GM21381 (cell line): ENCODE results near the gene TXNIP.
"Not testable (repeated sequence)": the region's sequence is repeated elsewhere in the genome, so short reads cannot be mapped to it uniquely, and the experiment has no call there.

ENCODE experiments used
- ATAC-seq: cut with Tn5 transposase; IDR thresholded peaks from one replicate; pipeline ENCODE4 v1.9.1; 2021; ENCODE audit warnings: mild to moderate bottlenecking, moderate library complexity; ENCODE audit not compliant: unreplicated experiment

Gene TXNIP, protein sequence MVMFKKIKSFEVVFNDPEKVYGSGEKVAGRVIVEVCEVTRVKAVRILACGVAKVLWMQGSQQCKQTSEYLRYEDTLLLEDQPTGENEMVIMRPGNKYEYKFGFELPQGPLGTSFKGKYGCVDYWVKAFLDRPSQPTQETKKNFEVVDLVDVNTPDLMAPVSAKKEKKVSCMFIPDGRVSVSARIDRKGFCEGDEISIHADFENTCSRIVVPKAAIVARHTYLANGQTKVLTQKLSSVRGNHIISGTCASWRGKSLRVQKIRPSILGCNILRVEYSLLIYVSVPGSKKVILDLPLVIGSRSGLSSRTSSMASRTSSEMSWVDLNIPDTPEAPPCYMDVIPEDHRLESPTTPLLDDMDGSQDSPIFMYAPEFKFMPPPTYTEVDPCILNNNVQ

DNA sequence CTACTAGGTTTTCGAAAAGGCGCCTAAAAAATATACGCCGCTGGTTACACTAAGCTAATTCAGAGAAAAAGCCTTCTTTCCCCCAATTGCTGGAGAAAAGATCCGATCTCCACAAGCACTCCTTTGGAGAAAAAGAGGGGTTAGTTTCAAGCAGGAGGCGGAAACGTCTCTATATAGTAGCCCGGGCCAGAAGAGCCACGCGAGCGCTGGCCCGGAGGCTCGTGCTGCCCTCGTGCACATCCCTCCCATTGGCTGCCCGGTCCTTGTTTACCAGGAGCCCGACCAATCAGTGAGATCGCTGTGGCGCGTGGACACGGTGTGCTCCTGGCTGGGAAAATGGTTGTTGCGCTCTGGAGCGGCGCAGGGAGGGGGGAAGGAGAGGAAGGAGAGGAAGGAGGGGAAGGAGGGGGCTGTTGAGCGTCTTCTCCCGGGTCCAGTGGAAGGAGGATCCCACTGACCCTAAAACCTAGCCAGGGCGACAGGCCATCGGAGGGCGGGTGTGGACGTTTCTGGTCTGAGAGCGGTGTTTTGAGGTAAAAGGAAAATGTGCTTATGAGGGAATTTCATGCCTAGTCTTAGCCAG lies at the start of gene TXNIP:
TSS of gene TXNIP (minus strand) at position 147 of the 583 bp plus-strand sequence. CDS start 313 bp downstream, outside the sequence.
- peak; percentile 89 for ATAC-seq

DNA sequence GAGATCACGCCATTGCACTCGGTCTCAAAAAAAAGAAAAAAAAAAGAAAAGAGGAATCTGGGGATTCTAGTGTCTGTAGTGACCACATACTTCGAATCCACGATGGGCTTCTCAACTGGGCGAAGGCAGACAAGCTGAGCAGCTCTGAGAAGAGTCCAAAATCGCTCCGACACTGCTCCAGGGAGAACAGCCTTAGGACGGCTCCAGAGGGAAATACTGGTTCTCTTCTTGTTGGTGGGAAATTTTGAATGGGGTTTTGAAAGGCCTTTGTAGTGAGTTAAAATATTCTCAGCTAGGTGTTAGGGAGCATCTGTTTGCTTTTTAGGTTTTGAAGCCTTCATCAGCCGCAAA lies 43.4 kb upstream of the TXNIP start:
- no peak for ATAC-seq

DNA sequence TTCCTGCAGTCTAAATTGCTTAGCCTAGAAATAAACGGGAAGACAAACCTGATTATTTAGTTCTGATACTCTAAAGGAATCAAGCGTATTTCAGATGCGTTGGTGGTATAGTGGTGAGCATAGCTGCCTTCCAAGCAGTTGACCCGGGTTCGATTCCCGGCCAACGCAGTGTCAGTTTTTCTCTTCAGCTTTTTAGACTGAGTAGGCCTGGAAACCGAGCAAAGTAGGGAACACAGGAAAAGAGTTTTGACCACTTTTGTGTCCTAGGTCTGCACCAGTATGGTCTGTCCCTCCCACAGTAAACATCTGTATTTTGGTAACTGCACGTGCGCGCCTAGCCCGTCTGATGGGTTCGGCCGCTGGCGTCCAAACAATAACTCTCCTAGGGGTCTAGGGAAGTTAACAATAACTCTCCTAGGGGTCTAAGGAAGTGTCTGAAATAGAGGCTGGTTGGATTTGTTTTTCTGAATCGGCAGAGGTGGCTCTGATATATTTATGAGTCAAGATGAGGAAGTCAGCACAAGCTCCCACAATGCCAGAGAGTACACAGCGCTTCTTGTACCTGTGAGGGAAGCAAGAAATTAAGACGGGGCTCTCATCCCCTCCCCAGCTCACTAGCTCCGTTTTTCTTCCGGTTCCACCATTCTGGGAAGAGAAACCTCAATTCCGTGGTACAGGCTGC lies 40.7 kb upstream of the TXNIP start:
- ATAC-seq, result peak; percentile 15

DNA sequence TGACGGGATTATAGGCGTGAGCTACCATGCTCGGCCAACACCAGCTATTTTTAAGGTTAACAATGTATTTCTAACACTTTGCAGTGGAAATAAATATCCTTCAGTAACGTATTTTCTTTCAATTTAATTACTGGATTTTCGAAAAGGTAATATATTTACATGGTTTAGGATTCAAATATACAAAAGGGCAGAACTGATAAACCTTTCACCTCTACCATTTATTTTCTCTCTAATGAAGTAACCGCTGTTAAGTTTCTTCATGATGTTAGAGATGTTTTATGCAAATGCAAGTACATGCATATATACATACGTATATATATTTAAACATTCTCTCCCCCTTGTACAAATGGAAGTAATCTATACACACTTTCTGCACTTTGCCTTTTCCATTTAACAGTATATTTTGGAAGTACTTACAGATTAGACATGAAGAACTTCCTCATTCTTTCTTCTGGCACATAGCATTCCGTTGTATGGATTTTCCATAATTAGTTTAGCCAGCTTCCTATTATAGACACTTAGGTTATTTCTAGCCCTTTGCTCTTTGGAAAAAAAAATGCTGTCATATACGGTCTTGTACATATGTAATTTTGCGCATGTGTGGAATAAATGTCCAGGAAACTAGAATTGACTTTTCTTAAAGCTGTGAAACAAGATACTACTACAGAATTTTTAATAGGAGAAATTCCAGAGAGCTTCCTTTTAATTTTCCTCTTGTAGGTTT lies 40.0 kb upstream of the TXNIP start:
- ATAC-seq, result no peak

DNA sequence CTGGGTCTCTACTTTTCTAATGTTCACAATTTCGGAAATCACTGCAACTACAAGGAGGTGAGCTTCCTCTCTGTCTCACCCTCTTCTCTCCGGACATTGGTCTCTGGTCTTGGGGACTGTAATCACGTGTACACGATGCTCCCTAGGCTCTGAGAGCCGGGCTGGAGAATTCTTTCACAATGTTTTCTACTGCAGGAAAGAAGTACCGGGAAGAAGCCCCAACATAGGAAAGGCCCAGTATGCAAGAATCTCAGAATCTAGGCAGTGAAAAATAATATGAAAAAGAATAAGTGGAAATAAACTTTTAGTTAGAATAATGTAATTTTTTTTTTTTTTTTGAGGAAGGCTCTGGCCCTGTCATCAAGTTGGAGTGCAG lies 38.7 kb upstream of the TXNIP start:
- ATAC-seq, result no peak

DNA sequence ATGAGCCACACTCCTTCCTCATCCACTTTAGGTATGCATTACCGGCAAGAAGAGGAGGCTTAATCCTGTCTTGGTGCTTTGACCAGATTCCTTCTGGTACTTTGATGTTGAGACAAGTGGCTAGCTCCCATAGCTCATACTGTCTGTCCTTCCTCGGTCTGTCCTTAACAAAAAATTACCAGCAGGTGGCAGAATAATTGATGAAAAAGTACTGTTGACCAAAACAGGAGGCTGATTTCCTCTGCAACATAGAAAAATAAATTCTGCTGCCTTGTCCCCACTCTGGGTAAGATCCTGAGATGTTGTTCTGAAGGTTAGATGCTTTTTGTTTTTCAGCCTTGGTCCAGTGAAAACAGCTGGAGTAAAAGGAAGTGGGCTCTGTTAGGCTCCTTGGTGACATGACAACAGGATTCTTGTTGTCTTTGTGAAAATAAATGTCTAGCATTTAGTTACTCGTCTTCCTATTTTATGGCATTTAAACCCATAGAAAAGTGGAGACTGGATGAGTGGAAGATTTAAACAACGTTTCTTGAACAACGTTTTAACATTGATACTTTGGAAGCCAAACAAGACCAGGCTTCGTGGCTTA lies 36.3 kb upstream of the TXNIP start:
- ATAC-seq, result no peak

DNA sequence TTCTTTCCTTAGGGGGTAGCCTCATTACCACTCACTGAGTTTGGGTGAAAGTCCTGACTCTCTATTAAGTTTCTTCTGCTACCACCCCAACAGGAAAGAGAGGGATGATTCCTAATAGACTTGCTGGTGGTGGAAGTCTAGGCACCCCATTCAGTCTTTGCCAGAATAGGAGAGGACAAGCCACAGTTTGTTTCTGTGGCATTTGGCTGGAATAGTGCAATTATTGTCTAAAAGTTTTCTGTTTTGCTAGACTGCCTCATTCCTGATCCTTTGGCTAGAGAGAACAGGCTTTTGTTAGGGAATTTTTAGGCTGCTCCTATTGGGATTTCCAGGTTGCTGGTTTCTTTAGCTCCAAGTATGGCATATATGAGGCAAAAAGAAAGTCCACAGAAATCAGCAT lies 35.1 kb upstream of the TXNIP start:
- no peak for ATAC-seq

DNA sequence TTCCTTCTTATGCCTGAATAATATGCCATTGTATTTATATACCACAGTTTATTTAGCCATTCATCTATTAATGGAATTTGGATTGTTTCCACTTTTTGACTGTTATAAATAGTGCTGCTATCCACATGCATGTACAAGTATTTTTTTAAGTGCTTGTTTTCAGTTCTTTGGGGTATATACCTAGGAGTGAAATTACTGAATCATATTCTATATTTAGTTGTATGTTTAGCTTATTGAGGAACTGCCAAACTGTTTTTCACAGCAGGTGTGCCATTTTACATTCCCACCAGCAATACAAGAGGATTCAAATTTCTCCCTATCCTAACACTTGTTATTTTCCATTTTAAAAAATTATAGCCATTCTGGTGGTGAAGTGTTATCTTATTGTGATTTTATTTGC lies 32.7 kb upstream of the TXNIP start:
- ATAC-seq, result no peak

DNA sequence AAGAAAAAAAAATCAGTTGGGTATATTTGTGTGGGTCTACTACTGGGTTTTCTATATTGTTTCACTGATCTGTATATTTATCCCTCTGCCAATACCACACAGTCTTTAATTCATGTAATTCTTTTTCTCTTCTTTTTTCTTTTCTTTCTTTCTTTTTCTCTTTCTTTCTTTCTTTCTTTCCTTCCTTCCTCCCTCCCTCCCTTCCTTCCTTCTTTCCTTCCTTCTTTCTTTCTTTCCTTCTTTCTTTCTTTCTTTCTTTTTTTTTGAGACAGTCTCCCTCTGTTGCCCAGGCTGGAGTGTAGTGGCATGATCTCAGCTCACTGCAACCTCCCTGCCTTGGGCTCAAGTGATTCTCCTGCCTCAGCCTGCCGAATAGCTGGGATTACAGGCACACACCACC lies 30.3 kb upstream of the TXNIP start:
- ATAC-seq, result not testable (repeated sequence)

DNA sequence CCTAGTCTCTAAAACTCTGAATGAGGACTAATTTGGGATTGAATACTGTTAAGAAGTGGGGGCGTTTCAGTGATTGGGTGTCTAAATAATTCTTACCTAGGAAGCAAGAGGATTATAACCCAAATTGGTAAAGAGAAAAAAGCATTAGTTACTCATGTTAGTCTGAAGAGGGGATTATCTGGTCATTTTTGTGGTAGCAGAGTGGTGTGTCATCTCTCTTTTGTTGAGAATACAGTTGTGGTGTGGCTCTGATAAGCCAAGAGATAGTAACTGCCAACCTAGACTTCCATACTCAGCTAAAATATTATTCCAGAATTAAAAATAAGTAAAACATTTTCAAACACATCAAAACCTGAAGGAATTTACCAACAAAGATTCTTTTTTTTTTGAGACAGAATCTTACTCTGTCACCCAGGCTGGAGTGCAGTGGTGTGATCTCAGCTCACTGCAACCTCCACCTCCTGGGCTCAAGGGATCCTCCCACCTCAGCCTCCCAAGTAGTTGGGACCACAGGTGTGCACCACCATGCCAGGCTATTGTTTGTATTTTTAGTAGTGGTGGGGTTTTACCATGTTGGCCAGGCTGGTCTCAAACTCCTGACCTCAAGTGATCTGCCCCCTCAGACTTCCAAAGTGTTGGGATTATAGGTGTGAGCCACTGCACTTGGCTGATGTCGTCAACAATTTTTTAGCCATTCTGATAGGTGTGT lies 29.6 kb upstream of the TXNIP start:
- ATAC-seq, result not testable (repeated sequence)

DNA sequence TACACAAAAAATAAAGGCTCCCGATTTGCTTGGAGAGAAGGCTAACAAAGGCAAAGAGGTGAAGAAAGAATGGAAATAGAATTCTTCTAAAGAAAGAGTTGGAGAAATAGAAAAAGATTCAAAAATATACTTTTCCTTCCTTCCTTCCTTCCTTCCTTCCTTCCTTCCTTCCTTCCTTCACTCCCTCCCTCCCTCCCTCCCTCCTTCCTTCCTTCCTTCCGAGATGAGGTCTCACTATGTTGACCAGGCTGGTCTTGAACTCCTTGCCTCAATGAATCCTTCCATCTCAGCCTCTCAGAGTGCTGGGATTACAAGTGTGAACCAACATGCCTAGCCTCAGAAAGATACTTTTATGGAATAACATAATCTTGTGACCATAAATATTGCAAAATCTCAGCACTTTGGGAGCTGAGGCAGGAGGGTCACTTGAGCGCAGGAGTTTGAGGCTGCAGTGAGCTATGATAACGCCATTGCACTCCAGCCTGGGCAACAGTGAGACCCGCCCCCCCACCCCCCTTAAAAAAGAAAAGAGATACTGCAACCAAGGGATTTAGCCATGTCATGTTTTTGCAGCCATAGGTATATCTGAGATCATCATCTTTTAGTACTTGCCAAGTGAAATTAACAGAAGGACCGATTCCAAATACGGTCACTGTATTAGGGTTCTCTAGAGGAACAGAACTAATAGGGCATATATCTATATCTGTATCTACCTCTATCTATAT lies 26.2 kb upstream of the TXNIP start:
- ATAC-seq, result no peak

DNA sequence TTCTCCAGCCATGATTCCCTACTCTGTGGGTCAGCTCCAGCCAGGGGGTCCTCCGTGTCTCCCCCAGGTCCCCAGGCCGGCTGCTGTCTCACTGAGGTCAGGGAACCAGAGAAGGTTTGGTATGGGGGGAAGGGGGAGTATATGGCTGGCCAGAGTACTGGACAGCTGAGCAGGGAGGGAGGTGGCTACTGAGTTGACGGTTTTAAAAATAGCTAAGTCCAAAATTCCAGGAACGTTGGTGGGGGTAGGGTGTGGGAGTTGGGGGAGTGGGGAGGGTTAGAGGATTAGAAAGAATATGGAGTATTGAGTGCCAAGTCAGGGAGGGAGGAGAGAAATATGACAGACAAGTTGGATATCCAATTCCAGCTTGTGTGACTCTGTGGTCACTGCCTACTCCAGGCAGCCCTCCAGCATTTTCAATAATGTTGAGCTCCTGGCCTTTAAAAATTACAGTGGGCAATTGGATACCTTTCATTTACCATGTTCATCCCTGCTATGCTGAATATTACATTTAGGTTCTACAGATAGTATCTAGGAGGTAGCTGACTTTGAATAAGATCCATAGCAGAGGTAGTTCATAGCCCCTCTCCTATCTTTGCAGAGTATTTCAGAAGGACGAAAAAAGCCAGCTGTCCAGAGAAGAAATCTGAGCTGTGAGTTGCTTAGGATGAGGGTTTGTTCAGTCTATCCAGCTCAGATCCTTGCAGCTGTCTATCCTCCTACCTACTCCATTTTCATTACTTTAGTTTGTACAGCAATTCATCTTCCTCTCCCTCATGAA lies 25.4 kb upstream of the TXNIP start, which contains the start of gene HJV:
TSS of gene HJV (minus strand) at position 114 of the 781 bp plus-strand sequence. CDS start 1,504 bp downstream, outside the sequence.
- no peak for ATAC-seq

DNA sequence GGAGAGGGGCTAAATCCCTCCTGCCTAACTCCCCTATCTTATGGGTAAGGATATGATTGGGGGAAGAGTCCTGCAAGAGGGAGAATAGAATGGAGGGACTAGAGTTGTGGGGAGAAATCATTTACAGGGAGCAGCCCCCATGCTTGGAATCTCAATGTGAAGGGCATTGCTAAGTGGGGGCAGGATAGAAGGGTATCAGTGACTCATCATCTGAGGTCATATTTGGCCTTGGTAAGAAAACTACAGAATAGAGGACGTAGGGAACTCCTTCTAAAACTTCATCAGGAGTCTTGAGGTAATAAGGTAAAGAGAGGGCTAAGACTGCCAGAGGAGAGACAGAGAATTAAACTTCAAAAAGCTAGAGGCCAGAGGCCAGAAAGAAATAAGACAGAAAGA lies 24.7 kb upstream of the TXNIP start:
- no peak for ATAC-seq

DNA sequence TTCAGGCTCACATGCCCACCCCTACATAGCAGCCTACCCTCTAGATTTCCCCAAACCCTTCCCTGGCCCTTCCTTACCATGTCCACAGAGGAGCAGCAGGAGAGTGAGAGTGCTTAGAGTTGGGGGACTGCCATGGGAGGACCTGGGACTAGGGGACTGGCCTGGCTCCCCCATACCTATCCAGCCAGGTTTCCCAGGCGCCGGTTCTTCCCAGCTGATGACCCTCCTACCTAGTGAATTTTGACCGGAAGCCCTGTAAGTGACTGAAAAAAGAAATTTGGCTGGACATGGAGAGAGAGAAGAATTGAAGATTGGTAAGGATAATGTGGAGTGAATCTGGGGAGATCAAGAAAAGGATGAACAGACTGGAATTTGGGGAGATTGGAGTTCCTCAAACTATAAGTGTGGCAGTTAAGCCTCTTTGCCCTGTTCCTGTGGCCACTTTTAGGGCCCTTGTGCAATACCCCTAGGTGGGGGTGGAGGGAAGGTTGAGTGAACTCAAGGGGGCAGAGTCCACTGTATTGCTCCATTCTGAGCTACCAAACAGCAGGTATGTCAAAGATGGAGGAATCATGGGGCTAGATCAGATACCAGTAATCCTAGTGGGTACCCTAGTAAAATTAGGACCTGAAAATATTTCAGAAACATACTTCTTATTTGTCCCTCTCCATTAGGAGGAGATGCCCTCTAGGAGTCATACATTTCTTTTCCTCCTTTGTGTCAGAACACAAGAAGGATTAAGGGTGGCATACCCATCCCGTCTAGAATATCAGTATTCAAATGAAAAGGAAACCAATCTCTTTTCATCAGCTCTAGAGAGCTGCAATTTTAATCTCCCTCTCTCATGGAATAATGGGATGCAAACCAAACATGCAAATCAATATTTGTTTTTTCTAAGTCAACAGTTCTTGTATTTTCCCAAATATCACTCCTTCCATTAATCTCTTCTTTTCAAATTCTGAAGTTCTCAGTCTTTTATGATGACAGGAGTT lies 24.0 kb upstream of the TXNIP start:
- ATAC-seq, result no peak

DNA sequence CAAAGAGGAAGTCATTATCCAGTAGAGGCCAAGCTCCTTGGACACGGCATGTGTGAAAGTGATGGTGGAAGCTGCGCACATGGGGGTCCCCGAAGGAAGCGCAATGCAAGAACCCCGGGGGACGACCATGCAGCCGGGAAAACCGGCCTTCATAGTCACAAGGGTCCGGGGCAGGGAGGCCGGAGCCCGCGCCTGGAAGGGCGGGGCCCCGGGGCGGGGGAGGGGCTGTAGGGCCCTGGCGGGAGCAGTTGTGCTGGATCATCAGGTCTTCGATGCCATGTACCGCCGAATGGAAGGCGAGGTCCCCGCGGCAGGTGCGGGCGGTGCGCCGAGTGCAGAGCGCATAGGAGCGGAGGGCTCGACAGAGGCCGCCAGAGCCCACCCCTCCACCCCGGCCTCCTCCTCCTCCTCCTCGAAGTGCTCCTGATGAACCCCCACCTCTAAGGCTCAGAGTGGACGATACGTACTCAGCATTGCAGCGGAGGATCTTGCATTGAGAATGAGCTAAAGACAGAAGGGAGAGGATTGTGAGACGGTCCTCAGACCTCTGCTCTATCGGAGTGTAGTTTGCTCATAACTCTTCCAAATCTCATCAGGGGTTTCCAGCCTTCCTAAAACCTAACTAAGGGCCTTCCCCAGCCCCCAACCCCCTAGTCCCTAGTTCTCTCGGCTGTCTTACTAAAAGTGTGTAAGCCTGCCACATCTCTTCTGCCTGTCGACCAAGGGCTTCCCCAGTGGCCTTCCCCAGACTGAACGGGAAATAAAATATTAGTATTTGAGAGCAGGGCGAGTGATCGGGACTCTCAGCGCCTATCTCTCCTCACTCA lies 23.1 kb upstream of the TXNIP start:
- ATAC-seq, result no peak

DNA sequence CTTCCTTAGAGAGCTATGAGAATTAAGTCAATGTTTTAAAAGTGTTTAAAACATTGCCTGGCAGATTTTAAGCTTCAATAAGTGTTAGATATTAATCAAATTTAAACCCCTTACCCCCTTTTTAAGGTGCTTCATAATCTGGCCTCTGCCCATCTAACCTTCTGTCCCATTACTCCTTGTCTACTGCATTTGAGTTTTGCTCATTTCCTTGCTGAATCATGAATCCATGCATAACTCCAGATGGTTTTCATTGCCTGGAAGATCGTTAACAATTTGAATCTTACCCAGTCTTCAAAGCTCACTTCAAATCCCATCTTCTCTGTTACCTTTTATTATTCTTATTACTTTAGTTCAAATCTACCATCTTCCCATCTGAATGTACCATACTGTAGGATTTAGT lies 20.5 kb upstream of the TXNIP start:
- ATAC-seq, result no peak

DNA sequence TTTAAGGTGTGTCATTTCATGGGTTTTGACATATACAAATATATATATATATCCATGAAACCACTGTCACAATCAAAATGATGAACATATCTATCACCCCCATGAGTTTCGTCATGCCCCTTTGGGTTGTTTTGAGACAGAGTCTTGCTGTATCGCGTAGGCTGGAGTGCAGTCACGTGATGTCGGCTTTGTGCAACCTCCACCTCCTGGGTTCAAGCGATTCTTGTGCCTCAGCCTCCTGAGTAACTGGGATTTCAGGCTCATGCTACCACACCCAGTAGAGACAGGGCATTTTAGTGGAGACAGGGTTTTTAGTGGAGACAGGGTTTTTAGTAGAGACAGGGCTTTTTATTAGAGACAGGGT lies 17.2 kb upstream of the TXNIP start:
- no peak for ATAC-seq
